Natural killer cell (primary cell): Measurements from ENCODE around the gene SPOCK1. TPM values are rescaled to one million over a fixed set of nuclear protein-coding genes. Genes with fewer than 3 reads are reported as not detected.

Experiments
- ATAC-seq, 3 donors: fragments of 150-1000 bp in 2 of 3; fragments of 200-7000 bp in 1 of 3; cut with Tn5 transposase; 1 replicate in 1 of 3; 2 replicates in 2 of 3; pipeline ENCODE4 v1.10.0; 2021; ENCODE audit warnings: mild to moderate bottlenecking in 2 of 3, moderate library complexity in 2 of 3
- DNase-seq, 2 donors: peaks; one replicate each; pipeline versions ENCODE4 v3.0.0 to v3.0.0-alpha.2; 2013 to 2021; ENCODE audit warnings: mixed read lengths in 1 of 2
- H3K27ac ChIP-seq: one replicate; pipeline ENCODE4 v1.5.1; 2013; ENCODE audit warnings: mild to moderate bottlenecking, low read length
- H3K27me3 ChIP-seq: one replicate; pipeline ENCODE4 v1.6.1; 2013; ENCODE audit warnings: low read length; ENCODE audit not compliant: control insufficient read depth, insufficient read depth
- H3K36me3 ChIP-seq: one replicate; pipeline ENCODE4 v1.6.1; 2013; ENCODE audit warnings: low read length; ENCODE audit not compliant: control insufficient read depth, insufficient read depth
- H3K4me1 ChIP-seq: one replicate; pipeline ENCODE4 v1.6.1; 2013; ENCODE audit warnings: low read length; ENCODE audit not compliant: control insufficient read depth, insufficient read depth
- H3K4me3 ChIP-seq: one replicate; pipeline ENCODE4 v1.5.1; 2013; ENCODE audit warnings: low read length
- H3K9me3 ChIP-seq: one replicate; pipeline ENCODE4 v1.6.1; 2013; ENCODE audit warnings: low read length; ENCODE audit not compliant: control insufficient read depth, insufficient read depth
- H3K27ac Mint-ChIP-seq, 2 donors: one replicate each; pipeline ENCODE4 v1.8.0; 2022; ENCODE audit warnings: mild to moderate bottlenecking in 2 of 2, mixed read lengths in 2 of 2, moderate library complexity in 1 of 2
- H3K27me3 Mint-ChIP-seq, 2 donors: one replicate each; pipeline ENCODE4 v1.8.0; 2022; ENCODE audit warnings: low read depth in 2 of 2, mixed read lengths in 2 of 2
- H3K36me3 Mint-ChIP-seq: one replicate; pipeline ENCODE4 v1.8.0; 2022; ENCODE audit warnings: mixed read lengths
- H3K4me1 Mint-ChIP-seq, 2 donors: one replicate each; pipeline ENCODE4 v1.8.0; 2022; ENCODE audit warnings: mixed read lengths in 2 of 2
- H3K4me3 Mint-ChIP-seq: one replicate; pipeline ENCODE4 v1.8.0; 2022; ENCODE audit warnings: mild to moderate bottlenecking, moderate library complexity, mixed read lengths
- H3K9me3 Mint-ChIP-seq, 2 donors: one replicate each; pipeline ENCODE4 v1.8.0; 2022; ENCODE audit warnings: mixed read lengths in 2 of 2
- CTCF ChIP-seq: fragments of 200-600 bp; IDR thresholded peaks from one replicate; pipeline ENCODE4 v1.8.0; 2022; ENCODE audit warnings: antibody characterized with exemption
- WGBS: methylation state at CpG from one replicate; pipeline ENCODE4 v1.1.7; 2013; ENCODE audit warnings: missing lambda C conversion rate; ENCODE audit not compliant: insufficient coverage; 5-methylcytosine and 5-hydroxymethylcytosine counted together
- intact Hi-C: fragments of 100-400 bp; cut with micrococcal nuclease; formaldehyde crosslinking; loops from one replicate; pipeline ENCODE4 v1.14.2; 2022
- total RNA-seq, 4 donors: library from RNA; stranded (reverse); fragments of 120-200 nt in 1 of 4; gene quantifications; one replicate each; pipeline versions ENCODE4 v1.2.3 to v1.2.4, GENCODE V29; 2013 to 2022

Gene SPOCK1
- total RNA-seq, 3 donors from 2014 or later (not counting 1 experiment from before 2014, with no cell fraction given): 0.09 to 1.6 (median 0.61) TPM

- no peak for TF ChIP-seq CTCF
- DNase-seq (no peak), ATAC-seq (no peak)
- Histone ChIP-seq H3K27me3 (no peaks in the 10 kb centered on the region), H3K36me3 (no peaks in the 10 kb centered on the region), H3K4me3 (no peak overlapping the region), H3K4me1 (no peaks in the 10 kb centered on the region), H3K27ac (no peak overlapping the region), H3K9me3 (peaks cover 5% of the 10 kb centered on the region)
- WGBS: 100% methylated on average over 1 of the region's 1 CpG
- H3K36me3 Mint-ChIP-seq: no peaks in the 10 kb centered on the region
- no peaks in the 10 kb centered on the region for H3K4me1 Mint-ChIP-seq
- intact Hi-C loops: no loop called here
- no peak overlapping the region for H3K27ac Mint-ChIP-seq
- peaks cover 0 to 2% of the 10 kb centered on the region in 2 donors for H3K27me3 Mint-ChIP-seq
- H3K4me3 Mint-ChIP-seq: no peak overlapping the region
- peaks cover 2 to 10% of the 10 kb centered on the region in 2 donors for H3K9me3 Mint-ChIP-seq
Observed at GRCh38 chr5:137385064-137385463, 114.1 kb downstream of the SPOCK1 start.

GRCh38 chr5:137383909-137384308 is 115.2 kb downstream of the SPOCK1 start:
- ATAC-seq: no peak
- H3K9me3 ChIP-seq: peaks cover 5% of the 10 kb centered on the region
- no peak overlapping the region for H3K27ac ChIP-seq
- no peaks in the 10 kb centered on the region for H3K27me3 ChIP-seq
- intact Hi-C loops: no loop called here
- no peaks in the 10 kb centered on the region for H3K4me1 ChIP-seq
- Mint-ChIP-seq H3K27ac (no peak overlapping the region), H3K4me3 (no peak overlapping the region), H3K4me1 (no peaks in the 10 kb centered on the region), H3K9me3 (peaks cover 2 to 10% of the 10 kb centered on the region in 2 donors), H3K36me3 (no peaks in the 10 kb centered on the region), H3K27me3 (peaks cover 0 to 2% of the 10 kb centered on the region in 2 donors)
- no peak overlapping the region for H3K4me3 ChIP-seq
- no peaks in the 10 kb centered on the region for H3K36me3 ChIP-seq
- DNase-seq: no peak
- 94% methylated on average over 1 of the region's 1 CpG for WGBS
- no peak for TF ChIP-seq CTCF

GRCh38 chr5:137381555-137381954 is 117.6 kb downstream of the SPOCK1 start:
- ATAC-seq (no peak), DNase-seq (no peak)
- Mint-ChIP-seq H3K36me3 (no peaks in the 10 kb centered on the region), H3K4me3 (no peak overlapping the region), H3K4me1 (no peaks in the 10 kb centered on the region), H3K9me3 (peaks cover 2 to 10% of the 10 kb centered on the region in 2 donors), H3K27ac (no peak overlapping the region), H3K27me3 (peaks cover 0 to 2% of the 10 kb centered on the region in 2 donors)
- intact Hi-C loops: no loop called here
- H3K4me3 ChIP-seq: no peak overlapping the region
- no peak overlapping the region for H3K27ac ChIP-seq
- peaks cover 5% of the 10 kb centered on the region for H3K9me3 ChIP-seq
- no peaks in the 10 kb centered on the region for H3K27me3 ChIP-seq
- TF ChIP-seq CTCF: no peak
- WGBS: 81% methylated on average over 1 of the region's 1 CpG
- no peaks in the 10 kb centered on the region for H3K36me3 ChIP-seq
- H3K4me1 ChIP-seq: no peaks in the 10 kb centered on the region

- Histone ChIP-seq H3K36me3 (no peaks in the 10 kb centered on the region), H3K4me3 (no peak overlapping the region), H3K27ac (no peak overlapping the region), H3K9me3 (peaks cover 5% of the 10 kb centered on the region), H3K4me1 (no peaks in the 10 kb centered on the region), H3K27me3 (no peaks in the 10 kb centered on the region)
- intact Hi-C loops: no loop called here
- 83% methylated on average over 4 of the region's 5 CpGs for WGBS
- H3K27me3 Mint-ChIP-seq: peaks cover 0 to 2% of the 10 kb centered on the region in 2 donors
- no peak for TF ChIP-seq CTCF
- no peak overlapping the region for H3K4me3 Mint-ChIP-seq
- H3K9me3 Mint-ChIP-seq: peaks cover 2 to 10% of the 10 kb centered on the region in 2 donors
- H3K36me3 Mint-ChIP-seq: no peaks in the 10 kb centered on the region
- H3K27ac Mint-ChIP-seq: no peak overlapping the region
- no peaks in the 10 kb centered on the region for H3K4me1 Mint-ChIP-seq
- ATAC-seq: no peak
- DNase-seq: no peak
Observed at GRCh38 chr5:137379555-137380286, 119.4 kb downstream of the SPOCK1 start.
